NCI-H446 treated with DMSO at 0.1 percent for 48 hours (cell line): Measurements from ENCODE around the gene PDE4B.
"Not testable (repeated sequence)": the region's sequence is repeated elsewhere in the genome, so short reads cannot be mapped to it uniquely, and the experiment has no call there.

Source experiments
- DNase-seq: peaks from one replicate; lab custom pipeline; 2025; lab: John Stamatoyannopoulos, UW

The PDE4B gene

DNA sequence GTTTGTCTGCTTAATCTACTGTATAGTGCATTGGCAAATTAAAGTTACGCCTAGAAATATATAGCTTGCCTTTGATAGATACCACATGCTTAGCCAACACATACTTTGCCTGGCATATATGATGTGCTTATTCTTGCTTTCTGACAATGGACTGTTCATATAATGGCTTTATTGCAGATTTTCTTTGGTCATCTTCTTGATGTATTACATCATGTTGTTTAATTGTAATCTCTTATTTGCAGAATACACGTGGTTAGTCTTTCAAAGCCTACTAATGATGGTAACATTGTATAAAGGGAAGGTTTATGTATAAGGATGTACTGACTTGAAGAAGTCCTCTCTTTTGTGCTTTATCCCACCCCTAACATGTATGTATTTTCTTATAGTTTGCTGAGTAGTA is 201.5 kb downstream of the PDE4B start:
- DNase-seq, result no peak

DNA sequence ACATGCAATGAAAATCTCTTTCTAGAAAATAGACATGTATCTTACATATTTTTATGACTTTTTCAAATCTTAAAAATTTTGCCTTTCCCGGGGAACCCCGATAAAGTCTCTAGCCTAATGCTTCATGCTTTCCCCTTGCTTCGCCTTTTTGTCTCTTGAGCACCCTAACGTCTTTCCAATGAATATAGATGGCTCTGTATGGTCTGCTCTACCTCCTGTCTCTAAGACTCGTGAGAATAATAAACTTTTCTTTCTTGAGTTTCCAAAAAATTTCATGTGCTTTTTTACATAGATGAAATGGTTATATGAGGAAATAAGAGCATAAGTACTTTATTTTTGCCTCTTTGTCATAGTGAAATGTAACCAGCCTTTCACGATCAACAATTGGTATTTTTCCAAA is 202.6 kb downstream of the PDE4B start:
- DNase-seq, result no peak

DNA sequence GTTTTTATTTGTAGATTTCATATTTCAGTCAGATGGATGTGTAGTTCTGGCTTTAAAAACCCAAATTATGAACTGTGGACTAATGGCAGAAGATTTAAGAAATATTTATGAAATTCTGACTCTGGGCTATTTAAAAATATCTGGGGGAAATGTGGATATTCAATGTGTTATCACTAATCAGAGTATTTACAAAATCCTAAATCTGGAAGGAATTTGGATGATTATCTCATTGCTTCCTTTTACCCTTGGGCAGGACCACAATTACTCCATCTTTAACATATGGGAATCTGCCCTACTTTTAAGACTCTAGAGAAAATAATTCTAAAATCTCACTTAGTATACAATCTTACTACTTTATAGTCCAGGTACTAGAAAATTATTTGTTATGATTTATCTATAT is 203.2 kb downstream of the PDE4B start:
- no peak for DNase-seq

DNA sequence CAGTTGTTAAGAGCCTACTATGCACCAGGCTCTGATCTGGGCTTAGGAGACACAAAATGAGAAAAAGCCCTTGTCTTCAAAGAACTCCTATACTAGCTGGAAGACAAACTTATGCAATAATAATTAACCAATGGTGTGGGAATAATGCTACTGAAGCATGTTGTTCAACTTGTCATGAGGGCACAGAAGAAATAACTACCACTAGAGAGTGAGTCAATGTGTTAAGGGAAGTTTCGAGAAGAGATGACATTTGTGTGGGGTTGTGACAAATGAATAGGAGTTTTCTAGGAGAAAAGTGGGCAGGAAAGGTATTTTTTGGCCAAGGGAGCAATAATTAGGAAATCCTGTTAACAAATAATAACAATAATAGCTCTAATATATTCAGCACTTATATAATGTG is 205.0 kb downstream of the PDE4B start:
- no peak for DNase-seq

DNA sequence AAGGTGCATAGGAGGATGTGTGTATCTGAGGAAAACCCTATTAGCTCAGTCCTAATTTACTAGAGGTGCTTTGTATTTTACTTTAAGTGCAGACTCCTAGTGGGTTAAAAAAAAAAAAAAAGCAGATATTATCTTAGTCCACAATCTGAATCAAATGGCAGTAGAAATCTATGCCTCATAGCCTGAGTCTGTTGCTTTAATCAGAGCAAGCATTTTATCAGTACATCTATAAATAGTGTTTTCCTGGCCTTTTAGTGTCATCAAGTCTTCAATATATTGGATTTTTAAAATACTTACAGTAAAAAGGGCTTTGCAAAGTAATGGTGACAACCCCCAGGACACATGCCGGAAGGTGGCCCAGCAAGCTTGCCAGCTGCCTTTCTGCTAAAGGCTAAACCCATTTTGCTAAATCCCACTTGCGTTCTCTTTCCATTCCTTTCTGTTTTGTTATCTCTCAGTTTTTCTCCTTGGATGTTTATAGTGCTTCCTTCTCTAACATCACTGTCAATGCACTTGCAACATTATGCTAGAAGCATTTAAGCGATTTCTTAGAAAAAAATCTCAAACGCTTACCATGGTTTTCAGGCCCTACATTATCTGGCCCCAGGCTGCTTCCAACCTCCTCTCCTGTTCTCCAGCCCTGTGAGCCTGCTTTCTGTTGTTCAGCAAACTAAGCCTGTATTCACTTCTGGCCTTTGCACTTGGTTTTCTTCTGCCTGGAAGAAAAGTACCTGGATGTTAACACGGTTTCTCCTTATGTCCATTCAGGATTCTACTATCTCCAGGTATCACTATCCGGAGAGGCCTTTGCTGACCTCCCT is 206.3 kb downstream of the PDE4B start:
- DNase-seq, result no peak

DNA sequence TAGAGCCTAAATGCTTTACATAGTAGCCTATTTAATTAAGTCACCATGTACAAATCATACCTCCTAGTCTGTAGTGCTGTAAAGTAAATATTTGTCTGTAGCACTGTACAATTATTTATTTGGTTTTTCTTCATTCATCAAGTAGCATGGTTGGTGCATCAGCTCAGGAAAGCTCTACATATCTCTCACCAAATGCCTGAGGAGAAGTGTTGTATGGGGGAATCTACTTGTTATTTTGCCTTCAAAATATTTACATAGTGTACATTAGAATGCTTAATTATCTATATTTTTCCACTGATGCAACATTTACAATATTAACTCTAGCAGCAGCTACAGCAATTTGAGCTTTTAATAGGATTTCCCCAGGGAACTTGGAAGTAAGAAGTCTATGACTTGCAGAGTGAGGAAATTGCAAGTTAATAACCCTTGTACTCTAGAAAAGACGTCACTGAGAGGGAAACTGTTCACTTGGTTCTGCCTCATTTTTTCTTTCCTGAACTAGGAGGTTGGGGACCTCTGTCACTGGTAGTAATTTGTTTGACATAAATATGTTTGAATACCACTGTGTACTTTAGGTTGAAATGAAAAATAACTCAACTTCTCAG is 207.4 kb downstream of the PDE4B start:
- DNase-seq, result no peak

DNA sequence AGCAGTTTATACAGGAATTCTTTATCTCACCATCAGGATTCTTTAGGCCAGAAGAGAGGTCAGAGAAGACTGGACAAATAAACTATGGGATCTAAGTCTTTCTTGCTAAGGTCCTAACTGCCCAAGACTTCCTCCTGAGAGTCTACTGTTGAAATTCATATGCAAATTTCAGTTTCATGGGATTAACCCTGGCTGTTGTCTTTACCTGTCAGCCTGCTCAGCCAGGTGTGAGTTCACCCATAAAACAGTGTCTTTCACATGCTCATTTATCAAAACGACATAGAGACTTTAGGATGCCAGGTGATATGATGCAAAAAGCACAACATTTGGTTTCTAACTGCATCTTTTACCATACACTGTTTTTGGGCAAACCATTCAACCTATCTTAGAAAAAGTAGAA is 211.0 kb downstream of the PDE4B start:
- DNase-seq, result no peak

DNA sequence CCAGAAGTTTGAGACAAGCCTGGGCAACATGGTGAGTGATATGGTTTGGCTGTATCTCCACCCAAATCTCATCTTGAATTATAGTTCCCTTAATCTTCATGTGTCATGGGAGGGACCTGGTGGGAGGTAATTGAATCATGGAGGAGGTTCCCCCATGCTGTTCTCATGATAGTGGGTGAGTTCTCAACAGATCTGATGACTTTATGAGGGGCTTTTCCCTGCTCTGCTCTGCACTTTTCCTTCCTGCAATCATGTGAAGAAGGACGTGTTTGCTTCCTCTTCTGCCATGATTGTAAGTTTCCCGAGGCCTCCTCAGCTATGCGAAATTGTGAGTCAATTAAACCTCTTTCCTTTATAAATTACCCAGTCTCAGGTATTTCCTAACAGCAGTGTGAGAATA is 213.8 kb downstream of the PDE4B start:
- not testable (repeated sequence) for DNase-seq

DNA sequence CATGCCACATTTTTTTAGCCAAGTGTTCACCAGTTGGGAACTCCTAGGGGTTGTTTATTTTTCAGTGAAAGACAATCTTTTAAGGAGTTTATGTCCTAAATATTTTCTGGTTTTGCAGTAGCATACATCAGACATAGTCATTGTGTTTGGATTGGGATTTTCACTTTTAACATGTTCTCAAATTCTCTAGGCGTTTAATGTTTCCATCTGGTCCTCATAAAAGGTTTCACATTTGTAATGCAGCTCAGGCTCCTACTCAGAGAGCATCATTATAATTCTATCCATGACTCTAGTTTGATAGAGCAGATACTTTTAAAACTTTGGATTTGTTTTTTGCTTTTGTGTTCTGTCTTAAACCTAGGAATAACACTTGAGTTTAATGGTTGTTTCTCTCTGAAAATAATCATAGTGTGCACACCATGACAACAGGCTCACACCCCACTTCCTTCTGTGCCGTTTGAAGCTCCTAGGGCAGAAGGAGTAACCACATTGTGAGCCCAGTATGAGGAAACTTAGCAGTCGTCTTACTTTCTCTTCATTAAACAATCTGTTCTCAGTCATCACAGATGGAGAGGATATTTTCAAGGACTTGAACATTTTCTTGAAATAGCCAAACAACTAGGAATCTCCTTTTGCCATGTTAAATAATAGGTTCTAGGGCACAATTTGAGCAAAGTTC is 219.6 kb downstream of the PDE4B start:
- DNase-seq, result no peak

DNA sequence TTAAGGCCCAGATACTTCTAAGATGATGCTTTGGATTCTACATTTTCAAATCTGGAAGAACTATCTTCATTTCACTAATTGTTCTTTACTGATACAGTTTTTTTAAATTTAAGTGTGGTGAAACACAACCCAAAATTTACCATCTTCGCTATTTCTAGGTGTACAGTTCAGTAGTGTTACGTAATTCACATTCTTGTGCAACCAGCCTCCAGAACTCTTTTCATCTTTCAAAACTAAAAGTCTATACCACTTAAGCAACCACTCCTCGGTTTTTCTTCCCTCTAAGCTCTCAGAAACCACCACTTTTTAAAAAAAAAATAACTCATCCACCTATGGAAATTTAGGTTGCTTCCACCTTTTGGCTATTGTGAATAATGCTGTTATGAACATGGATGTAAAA is 220.7 kb downstream of the PDE4B start:
- DNase-seq, result no peak

DNA sequence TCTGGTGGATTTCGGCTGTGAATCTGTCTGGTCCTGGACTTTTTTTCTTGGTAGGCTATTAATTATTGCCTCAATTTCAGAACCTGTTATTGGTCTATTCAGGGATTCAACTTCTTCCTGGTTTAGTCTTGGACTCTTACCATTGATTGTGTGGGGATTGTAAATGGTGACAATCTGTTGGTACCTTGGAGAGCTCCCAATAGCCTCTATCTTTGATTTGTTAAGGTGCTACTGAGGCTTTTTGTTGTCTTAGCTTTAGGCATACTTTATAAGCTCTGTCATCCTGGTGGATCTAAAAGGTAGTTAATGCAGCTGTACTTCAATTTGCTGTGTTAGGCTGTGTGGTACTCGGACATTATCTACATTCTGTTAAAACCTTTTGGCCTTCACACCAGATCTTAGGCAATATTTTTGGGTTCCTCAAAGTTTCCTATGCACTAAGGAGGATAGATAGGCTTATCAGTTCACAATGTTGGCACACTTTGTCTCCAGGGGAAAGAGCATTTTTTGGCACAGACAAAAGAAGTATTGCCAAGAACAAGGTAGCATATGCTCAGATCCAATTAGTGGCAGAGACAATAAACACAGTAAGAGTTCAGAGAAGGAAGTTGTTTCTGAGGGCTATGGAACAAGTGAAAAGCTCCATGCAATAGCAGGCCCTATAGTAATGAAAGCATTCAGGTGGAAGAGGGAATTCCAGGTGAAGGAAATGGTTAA is 230.4 kb downstream of the PDE4B start:
- peak; percentile 47 for DNase-seq

DNA sequence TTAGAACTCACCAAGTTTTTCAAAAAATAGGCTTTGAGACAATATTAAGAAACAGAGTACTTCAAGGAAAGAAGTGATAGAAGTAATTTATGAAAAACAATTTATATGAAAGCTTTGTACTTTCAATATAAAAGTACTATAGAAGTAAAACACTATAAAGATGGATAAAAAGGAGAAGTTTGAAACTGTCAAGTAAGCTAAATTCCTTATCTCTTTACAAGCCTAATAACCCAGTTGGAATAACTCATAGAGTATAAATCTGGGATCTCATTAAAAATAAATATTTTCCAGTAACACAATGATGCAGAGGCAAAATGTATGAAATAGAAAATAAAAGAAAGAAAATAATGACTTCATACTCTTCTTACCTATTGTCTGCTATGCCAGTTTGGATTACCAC is 232.5 kb downstream of the PDE4B start:
- no peak for DNase-seq

DNA sequence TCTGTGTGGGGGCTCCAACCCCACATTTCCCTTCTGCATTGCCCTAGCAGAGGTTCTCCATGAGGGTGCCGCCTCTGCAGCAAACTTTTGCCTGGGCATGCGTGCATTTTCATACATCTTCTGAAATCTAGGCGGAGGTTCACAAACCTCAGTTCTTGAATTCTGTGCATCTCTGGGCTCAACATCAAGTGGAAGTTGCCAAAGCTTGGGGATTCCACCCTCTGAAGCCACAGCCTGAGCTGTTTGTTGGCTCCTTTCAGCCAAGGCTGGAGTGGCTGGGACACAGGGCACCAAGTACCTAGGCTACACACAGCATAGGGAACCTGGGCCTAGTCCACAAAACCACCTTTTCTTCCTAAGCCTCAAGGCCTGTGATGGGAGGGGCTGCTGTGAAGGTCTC is 235.3 kb downstream of the PDE4B start:
- DNase-seq, result no peak

DNA sequence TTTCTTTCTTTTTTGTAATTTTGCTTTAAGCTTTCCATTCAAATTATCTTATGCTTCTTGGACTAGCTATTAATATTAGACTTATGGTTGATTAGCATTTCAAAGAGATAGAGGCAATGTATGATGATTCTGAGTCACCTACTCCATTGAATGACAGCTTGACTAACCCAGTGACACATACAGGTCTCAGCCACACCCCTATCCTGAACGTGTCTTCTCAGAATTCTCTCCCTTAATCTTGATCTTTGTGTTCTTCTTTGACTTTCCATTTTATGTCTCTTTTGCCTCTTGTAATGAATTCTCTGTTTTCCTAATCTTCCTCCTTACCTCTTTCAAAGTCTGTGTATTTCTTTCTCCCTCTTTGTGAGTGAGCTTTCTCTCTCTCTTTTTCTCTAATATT is 241.1 kb downstream of the PDE4B start:
- DNase-seq, result no peak

DNA sequence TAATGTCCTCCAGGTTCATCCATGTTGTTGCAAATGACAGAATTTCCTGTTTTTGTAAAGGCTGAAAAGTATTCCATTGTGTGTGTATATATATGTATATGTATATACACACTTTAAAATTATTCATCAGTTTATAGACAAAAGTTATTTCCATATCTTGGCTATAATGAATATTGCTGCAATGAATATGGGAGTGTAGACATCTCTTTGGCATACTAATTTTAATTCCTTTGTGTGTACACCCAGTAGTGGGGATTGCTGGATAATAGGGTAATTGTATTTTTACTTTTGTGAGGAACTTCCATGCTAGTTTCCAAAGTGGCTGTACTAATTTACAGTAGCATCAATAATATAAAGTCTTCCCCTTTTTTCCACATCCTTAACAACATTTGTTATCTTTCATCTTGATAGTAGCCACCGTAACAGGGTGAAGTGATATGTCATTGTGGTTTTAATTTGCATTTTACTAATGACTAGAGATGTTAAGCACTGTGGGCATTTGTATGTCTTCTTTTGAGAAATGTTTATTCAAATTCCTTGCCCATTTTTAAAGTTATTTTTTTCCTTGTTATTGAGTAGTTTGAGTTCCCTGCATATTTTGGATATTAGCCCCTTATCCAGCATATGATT is 243.0 kb downstream of the PDE4B start:
- DNase-seq, result no peak

DNA sequence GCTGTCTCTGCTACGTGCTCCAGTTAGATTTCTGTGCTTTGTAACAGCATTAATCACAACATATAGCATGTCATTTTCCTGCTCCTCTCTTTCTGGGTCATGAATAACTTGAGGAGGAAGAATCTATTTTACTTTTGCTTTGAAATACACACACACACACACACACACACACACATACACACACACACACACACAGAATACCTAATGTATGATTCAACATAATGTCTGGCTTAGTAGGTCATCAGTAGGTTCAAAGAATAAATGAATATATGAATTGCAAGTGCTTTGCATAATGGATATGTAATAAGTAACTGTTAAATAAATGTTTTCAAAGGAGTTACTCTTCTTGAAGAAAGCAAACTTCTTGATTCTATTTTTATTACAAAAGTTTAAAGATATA is 249.0 kb downstream of the PDE4B start:
- DNase-seq, result no peak

DNA sequence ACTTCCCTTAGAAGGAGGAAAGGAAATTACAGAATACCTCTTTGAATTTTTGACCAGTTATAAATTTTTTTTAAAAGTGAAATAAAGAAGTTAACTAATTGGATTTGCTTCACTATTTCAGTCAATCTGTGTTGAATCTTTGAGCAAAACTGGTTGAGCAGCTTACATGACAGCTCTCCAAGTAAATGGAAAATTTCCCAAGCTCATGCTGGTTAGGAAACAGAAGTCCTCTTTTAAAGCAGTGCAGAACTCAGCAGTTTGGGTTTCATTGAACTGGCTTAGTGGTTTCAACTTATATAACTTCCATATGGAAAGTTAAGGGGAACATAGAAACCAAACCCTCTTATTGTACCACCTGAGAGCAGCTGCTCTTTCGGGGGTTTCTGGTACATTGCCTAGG is 250.5 kb downstream of the PDE4B start:
- no peak for DNase-seq

DNA sequence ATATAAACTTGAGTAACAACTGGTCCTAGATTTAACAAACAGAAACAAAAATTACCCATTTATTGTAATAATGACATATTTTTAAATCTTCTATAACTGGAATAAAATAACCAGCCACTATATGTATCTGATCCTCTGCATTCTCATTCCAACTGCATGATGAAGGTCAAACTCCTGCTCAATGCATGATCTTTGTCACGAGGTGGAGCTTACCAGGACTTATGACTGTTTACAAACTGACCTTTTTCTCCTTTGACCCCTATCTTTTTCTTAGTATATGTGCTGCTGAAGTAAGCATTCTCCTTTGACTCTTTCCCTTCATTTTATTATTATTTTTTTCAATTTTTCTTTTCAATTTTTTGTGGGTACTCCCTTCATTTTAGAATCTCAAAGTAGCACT is 252.2 kb downstream of the PDE4B start:
- DNase-seq, result no peak

DNA sequence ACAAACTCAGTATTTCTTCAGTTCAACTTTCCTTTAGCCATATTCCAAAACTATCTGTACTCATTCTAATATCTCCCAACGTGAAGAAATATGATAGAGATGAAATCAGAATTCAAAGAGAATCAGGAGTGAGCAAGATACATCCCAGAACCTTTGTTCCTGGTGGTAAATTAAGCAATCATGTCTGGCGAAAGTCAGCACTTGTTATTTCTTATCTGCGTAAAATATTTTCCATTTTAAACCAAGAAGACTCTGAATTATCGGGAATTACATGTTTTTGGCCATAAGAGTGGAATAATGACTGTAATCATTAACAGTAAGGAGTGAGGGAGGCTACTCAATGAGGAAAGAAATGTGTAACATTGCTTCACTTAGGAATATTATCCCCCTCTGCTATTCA is 253.7 kb downstream of the PDE4B start:
- DNase-seq, result no peak

DNA sequence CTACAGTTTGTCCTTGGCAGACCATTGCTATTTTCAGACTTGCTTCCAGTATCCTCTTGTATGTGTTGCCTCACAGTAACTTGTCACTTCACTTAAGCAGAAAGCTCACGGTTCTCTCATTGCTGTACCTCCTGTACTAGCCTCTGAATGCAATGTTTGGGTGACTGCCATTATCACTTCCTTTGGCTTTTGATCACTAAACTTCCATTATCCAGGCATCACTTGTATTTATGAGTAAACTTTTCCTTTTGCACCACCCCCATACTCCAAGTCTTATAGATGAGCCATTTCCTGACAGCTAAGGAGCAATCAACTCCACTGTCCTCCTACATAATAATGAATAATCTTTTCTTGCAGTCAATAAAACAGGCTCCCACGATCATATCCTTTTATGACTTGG is 255.3 kb downstream of the PDE4B start:
- DNase-seq, result no peak

DNA sequence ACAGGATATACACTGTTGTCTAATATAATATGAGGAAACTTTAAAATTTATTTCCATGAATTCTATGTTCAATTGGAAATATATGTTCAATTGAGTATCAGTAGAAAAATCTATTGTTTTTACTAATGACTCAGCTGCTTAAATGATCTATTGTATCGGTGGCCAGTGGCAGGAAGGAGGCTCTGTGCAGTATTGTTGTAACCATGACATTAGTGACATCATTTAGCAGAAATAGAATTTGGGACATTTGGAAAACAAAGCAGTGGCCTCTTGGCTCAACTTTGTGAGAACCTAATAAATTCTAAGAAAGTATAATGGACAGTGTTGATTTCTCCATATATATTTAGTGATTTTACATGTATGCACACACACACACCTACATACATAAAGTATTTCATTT is 257.4 kb downstream of the PDE4B start:
- DNase-seq, result no peak

DNA sequence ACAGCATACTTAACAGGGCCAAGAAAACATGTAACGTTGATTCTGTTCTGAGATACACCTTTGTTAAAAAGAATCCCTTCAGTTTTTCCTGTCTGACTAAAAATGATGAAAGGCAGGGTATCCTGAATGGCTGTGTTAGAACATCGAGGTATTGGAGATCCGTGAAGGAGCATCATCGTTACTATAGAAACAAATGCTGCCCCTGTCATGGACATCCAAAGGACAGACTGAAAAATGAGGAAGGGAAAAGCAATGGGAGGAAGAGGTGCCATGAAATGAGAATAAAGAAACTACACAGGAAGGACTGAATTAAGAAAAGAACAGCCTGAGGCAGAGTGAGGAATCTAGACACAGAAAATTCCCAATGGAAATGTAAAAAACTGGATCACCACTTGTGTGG is 257.9 kb downstream of the PDE4B start:
- DNase-seq, result no peak
